Smooth muscle cell (in vitro differentiated cells): ENCODE data around the gene FBXL2. TPM values are rescaled to one million over a fixed set of nuclear protein-coding genes. Genes with fewer than 3 reads are reported as not detected.

Experiments
- DNase-seq: peaks from one replicate; lab custom pipeline; 2025; ENCODE audit not compliant: unreplicated experiment; lab: John Stamatoyannopoulos, UW
- H2AFZ ChIP-seq: fragments of 200-600 bp; sonication (generic); 2 replicates; pipeline ENCODE4 v1.6.0; 2016; ENCODE audit warnings: antibody characterized with exemption, low read depth, mild to moderate bottlenecking
- H3F3A ChIP-seq: fragments of 200-600 bp; sonication (generic); 2 replicates; pipeline ENCODE4 v1.6.0; 2017; ENCODE audit warnings: antibody characterized with exemption, low read depth
- H3K27ac ChIP-seq: fragments of 200-600 bp; sonication (generic); 2 replicates; pipeline ENCODE4 v1.5.1; 2016; ENCODE audit warnings: low read depth, mild to moderate bottlenecking
- H3K27me3 ChIP-seq: fragments of 200-600 bp; sonication (generic); 2 replicates; pipeline ENCODE4 v1.6.1; 2016; ENCODE audit warnings: low read depth, mild to moderate bottlenecking
- H3K36me3 ChIP-seq: fragments of 200-600 bp; sonication (generic); 2 replicates; pipeline ENCODE4 v1.5.1; 2016; ENCODE audit warnings: low read depth
- H3K4me1 ChIP-seq: fragments of 200-600 bp; sonication (generic); 2 replicates; pipeline ENCODE4 v1.5.1; 2016; ENCODE audit warnings: low read depth
- H3K4me2 ChIP-seq: fragments of 200-600 bp; sonication (generic); 2 replicates; pipeline ENCODE4 v1.6.0; 2016; ENCODE audit warnings: mild to moderate bottlenecking
- H3K4me3 ChIP-seq: fragments of 200-600 bp; sonication (generic); 2 replicates; pipeline ENCODE4 v1.5.1; 2016; ENCODE audit warnings: mild to moderate bottlenecking
- H3K79me2 ChIP-seq: fragments of 200-600 bp; sonication (generic); 2 replicates; pipeline ENCODE4 v1.6.0; 2016; ENCODE audit warnings: low read depth, mild to moderate bottlenecking
- H3K9ac ChIP-seq: fragments of 200-600 bp; sonication (generic); 2 replicates; pipeline ENCODE4 v1.6.0; 2016; ENCODE audit warnings: low read depth
- H3K9me3 ChIP-seq: fragments of 200-600 bp; sonication (generic); replicated peaks from 2 replicates; pipeline ENCODE4 v1.5.1; 2016; ENCODE audit warnings: low read depth
- H4K20me1 ChIP-seq: fragments of 200-600 bp; sonication (generic); 2 replicates; pipeline ENCODE4 v1.6.0; 2016; ENCODE audit warnings: low read depth
- CTCF ChIP-seq: fragments of 200-600 bp; sonication (generic); IDR thresholded peaks from 2 replicates; pipeline ENCODE4 v1.5.1; 2017; ENCODE audit warnings: borderline replicate concordance, mild to moderate bottlenecking, antibody characterized with exemption; ENCODE audit not compliant: insufficient read depth, poor library complexity, severe bottlenecking
- WGBS: methylation state at CpG from one replicate; pipeline ENCODE4 v1.1.7; 2016; ENCODE audit warnings: low lambda C conversion rate; 5-methylcytosine and 5-hydroxymethylcytosine counted together
- polyA plus RNA-seq: library from polyadenylated mRNA; unstranded; fragments of >200 nt; fragmentation: Nextera tagmentation; extraction: Ambion mirVana; gene quantifications from 2 replicates; pipeline ENCODE4 v1.2.1, GENCODE V29; 2016
- total RNA-seq: library from RNA; depleted of rRNA; stranded (reverse); fragments of >200 nt; gene quantifications from 2 replicates; pipeline ENCODE4 v1.2.3, GENCODE V29; 2014

Gene FBXL2
- total and polyA plus RNA-seq, 2 experiments from 2014 or later: 8.9 to 10.7 TPM

DNA sequence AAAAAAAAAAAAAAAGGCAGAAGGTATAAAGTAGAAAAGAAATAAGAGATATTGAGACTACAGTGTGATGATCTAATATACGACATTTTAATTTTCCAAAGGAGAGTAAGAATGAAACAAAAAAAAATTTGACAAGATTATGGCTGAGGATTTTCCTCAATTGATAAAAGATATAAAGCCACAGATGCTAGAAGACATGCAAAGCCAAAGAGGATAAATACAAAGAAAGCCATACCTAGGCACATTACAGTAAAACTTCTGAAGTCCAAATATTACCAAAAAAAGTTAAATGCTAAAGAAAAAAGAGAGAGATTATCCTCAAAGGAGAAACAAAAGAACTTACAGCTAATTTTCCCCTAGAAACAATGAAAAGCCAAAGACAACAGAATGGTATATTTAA lies 38.3 kb upstream of the FBXL2 start:
- WGBS: 91% methylated on average over 1 of the region's 1 CpG
- no peak for DNase-seq
- no peak overlapping the region for H3K4me2 ChIP-seq
- no peaks in the 10 kb centered on the region for H3K9me3 ChIP-seq
- no peak overlapping the region for H3K27ac ChIP-seq
- no peaks in the 10 kb centered on the region for H4K20me1 ChIP-seq
- no peak overlapping the region for H2AFZ ChIP-seq
- TF ChIP-seq CTCF: no peak
- H3K36me3 ChIP-seq: no peaks in the 10 kb centered on the region
- H3K9ac ChIP-seq: no peak overlapping the region
- H3K4me3 ChIP-seq: no peak overlapping the region
- H3K79me2 ChIP-seq: no peaks in the 10 kb centered on the region
- H3F3A ChIP-seq: no peaks in the 10 kb centered on the region
- H3K4me1 ChIP-seq: no peaks in the 10 kb centered on the region
- H3K27me3 ChIP-seq: peaks cover 11% of the 10 kb centered on the region

- H2AFZ ChIP-seq: no peak overlapping the region
- H3F3A ChIP-seq: no peaks in the 10 kb centered on the region
- H3K9me3 ChIP-seq: no peaks in the 10 kb centered on the region
- no peak overlapping the region for H3K9ac ChIP-seq
- no peaks in the 10 kb centered on the region for H3K79me2 ChIP-seq
- no peak overlapping the region for H3K4me2 ChIP-seq
- WGBS: 74% methylated on average over 1 of the region's 1 CpG
- peaks cover 16% of the 10 kb centered on the region for H3K27me3 ChIP-seq
- no peaks in the 10 kb centered on the region for H3K36me3 ChIP-seq
- no peak overlapping the region for H3K27ac ChIP-seq
- no peaks in the 10 kb centered on the region for H4K20me1 ChIP-seq
- H3K4me3 ChIP-seq: no peak overlapping the region
- H3K4me1 ChIP-seq: no peaks in the 10 kb centered on the region
- DNase-seq: no peak
- TF ChIP-seq CTCF: no peak
Measured at GRCh38 chr3:33240261-33240660, 37.0 kb upstream of the FBXL2 start.

DNA sequence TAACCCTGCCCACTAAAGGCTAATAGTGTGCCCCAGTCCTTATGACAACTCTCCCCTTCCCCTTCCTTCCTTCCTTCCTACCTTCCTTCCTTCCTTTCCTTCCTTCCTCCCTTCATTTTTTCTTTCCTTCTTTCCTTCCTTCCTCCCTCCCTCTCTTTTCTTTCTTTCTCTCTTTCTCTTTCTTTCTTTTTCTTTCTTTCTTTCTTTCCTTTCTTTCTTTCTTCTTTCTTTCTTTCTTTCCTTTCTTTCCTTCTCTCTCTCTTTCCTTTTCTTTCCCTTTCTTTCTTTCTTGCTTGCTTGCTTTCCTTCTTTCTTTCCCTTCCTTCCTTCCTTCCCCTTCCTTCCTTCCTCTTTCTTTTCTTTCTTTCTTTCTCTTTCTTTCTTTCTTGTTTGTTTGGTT lies 30.5 kb upstream of the FBXL2 start:
- Histone ChIP-seq H3K27ac (no peak overlapping the region), H3K9me3 (no peaks in the 10 kb centered on the region), H3K36me3 (no peaks in the 10 kb centered on the region), H3K27me3 (peaks cover 21% of the 10 kb centered on the region), H3F3A (no peaks in the 10 kb centered on the region), H3K4me1 (no peaks in the 10 kb centered on the region), H3K9ac (no peak overlapping the region), H3K4me2 (no peak overlapping the region), H3K79me2 (no peaks in the 10 kb centered on the region), H2AFZ (no peak overlapping the region), H3K4me3 (no peak overlapping the region), H4K20me1 (no peaks in the 10 kb centered on the region)
- DNase-seq: no peak
- no peak for TF ChIP-seq CTCF

DNA sequence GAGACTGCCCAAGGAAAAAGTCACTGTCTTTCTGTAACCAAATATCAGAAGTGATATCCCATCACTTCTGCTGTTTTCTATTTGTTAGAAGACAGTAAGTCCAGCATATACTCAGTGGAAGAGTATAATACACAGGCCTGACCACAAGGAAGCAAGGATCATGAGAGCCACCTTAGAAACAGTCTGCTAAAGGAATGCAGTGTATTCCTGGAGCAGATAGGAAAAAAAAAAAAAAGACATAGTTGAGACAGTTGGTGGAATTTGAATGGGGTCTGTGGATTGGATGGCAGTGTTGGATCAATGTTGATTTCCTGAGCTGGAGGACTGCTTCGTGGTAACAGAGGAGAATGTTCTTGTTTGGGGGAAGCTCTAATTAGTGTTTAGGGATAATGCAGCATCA lies 26.5 kb upstream of the FBXL2 start:
- H3K36me3 ChIP-seq: no peaks in the 10 kb centered on the region
- H3K4me1 ChIP-seq: peaks cover 3% of the 10 kb centered on the region
- no peak for DNase-seq
- H3K4me2 ChIP-seq: peak overlapping the region; percentile 49
- H3K9me3 ChIP-seq: no peaks in the 10 kb centered on the region
- no peaks in the 10 kb centered on the region for H3K79me2 ChIP-seq
- no peak overlapping the region for H2AFZ ChIP-seq
- no peak for TF ChIP-seq CTCF
- whole genome bisulfite sequencing: 35% methylated on average over 1 of the region's 1 CpG
- H3K27ac ChIP-seq: no peak overlapping the region
- H3F3A ChIP-seq: no peaks in the 10 kb centered on the region
- H3K27me3 ChIP-seq: peaks cover 3% of the 10 kb centered on the region
- H3K9ac ChIP-seq: no peak overlapping the region
- H4K20me1 ChIP-seq: no peaks in the 10 kb centered on the region
- H3K4me3 ChIP-seq: no peak overlapping the region
